B cell (primary cell): ENCODE measurements around the gene TRIM46. TPM values are rescaled to one million over a fixed set of nuclear protein-coding genes. Genes with fewer than 3 reads are reported as not detected.

Source experiments
- ATAC-seq: fragments of 200-7000 bp; cut with Tn5 transposase; one replicate; pipeline ENCODE4 v1.10.0; 2021; ENCODE audit warnings: low read depth, mild to moderate bottlenecking, moderate number of reproducible peaks, moderate library complexity
- CTCF ChIA-PET: fragments of 350-600 bp; sonication (Branson Sonifier 250); formaldehyde crosslinking; loops from one replicate; lab custom pipeline; 2021; ENCODE audit warnings: antibody characterized with exemption, inconsistent platforms; lab: Charles Lee
- POLR2A ChIA-PET: fragments of 350-600 bp; sonication (Branson Sonifier 250); formaldehyde crosslinking; loops from one replicate; lab custom pipeline; 2021; ENCODE audit warnings: antibody characterized with exemption; lab: Charles Lee
- DNase-seq: peaks from one replicate; pipeline ENCODE4 v3.0.0; 2013
- H2AFZ ChIP-seq: 2 replicates; pipeline ENCODE4 v1.6.1; 2012; ENCODE audit warnings: mild to moderate bottlenecking, low read depth, low read length; ENCODE audit not compliant: insufficient read depth, poor library complexity, severe bottlenecking
- H3K27ac ChIP-seq, 2 donors: 1 replicate in 1 of 2; 2 replicates in 1 of 2; pipeline ENCODE4 v1.5.1; 2012 to 2013; ENCODE audit warnings: low read length in 2 of 2, mild to moderate bottlenecking in 2 of 2, moderate library complexity in 1 of 2
- H3K27me3 ChIP-seq, 4 experiments: fragments of 200-600 bp in 1 of 4; sonication (generic) in 1 of 4; replicated peaks in 1 of 4; 1 replicate in 2 of 4; 2 replicates in 2 of 4; pipeline versions ENCODE4 v1.6.1 to v1.7.0; 2013 to 2016; ENCODE audit warnings: low read length in 3 of 4, mild to moderate bottlenecking in 2 of 4, mixed read lengths in 1 of 4, moderate library complexity in 1 of 4; ENCODE audit not compliant: insufficient read depth in 4 of 4, control insufficient read depth in 3 of 4; ENCODE audit errors: control extremely low read depth in 1 of 4
- H3K36me3 ChIP-seq, 2 experiments: replicated peaks in 1 of 2; 1 replicate in 1 of 2; 2 replicates in 1 of 2; pipeline versions ENCODE4 v1.6.1 to v1.7.1; 2013; ENCODE audit warnings: low read length in 1 of 2; ENCODE audit not compliant: insufficient read depth in 2 of 2, control insufficient read depth in 1 of 2; ENCODE audit errors: control extremely low read depth in 1 of 2, extremely low read depth in 1 of 2
- H3K4me1 ChIP-seq, 2 donors: fragments of 200-600 bp in 1 of 2; sonication (generic) in 1 of 2; 1 replicate in 1 of 2; 2 replicates in 1 of 2; pipeline versions ENCODE4 v1.5.1 to v1.6.1; 2013 to 2017; ENCODE audit warnings: low read length in 2 of 2; ENCODE audit not compliant: control insufficient read depth in 2 of 2, insufficient read depth in 2 of 2
- H3K4me2 ChIP-seq: replicated peaks from 2 replicates; pipeline ENCODE3; 2012; ENCODE audit warnings: mild to moderate bottlenecking, low read depth, low read length; ENCODE audit not compliant: poor library complexity, severe bottlenecking
- H3K4me3 ChIP-seq, 5 experiments: fragments of 200-600 bp in 1 of 5; sonication (generic) in 1 of 5; 1 replicate in 3 of 5; 2 replicates in 2 of 5; pipeline versions ENCODE4 v1.5.1 to v1.7.0; 2011 to 2016; ENCODE audit warnings: low read length in 4 of 5, mild to moderate bottlenecking in 4 of 5, low read depth in 2 of 5, control low read depth in 1 of 5, moderate library complexity in 1 of 5; ENCODE audit not compliant: insufficient read depth in 1 of 5; ENCODE audit errors: control extremely low read depth in 1 of 5, extremely low read depth in 1 of 5
- H3K79me2 ChIP-seq: fragments of 200-600 bp; sonication (generic); one replicate; pipeline ENCODE4 v1.6.0; 2016; ENCODE audit warnings: low read length; ENCODE audit not compliant: control insufficient read depth, insufficient read depth
- H3K9ac ChIP-seq: fragments of 200-600 bp; sonication (generic); 2 replicates; pipeline ENCODE4 v1.6.1; 2017; ENCODE audit warnings: mild to moderate bottlenecking, low read length, moderate library complexity
- H3K9me3 ChIP-seq, 3 donors: one replicate each; pipeline versions ENCODE4 v1.6.1 to v1.7.1; 2013; ENCODE audit warnings: low read length in 2 of 3; ENCODE audit not compliant: control insufficient read depth in 2 of 3, insufficient read depth in 1 of 3; ENCODE audit errors: control extremely low read depth in 1 of 3
- H4K20me1 ChIP-seq: 2 replicates; pipeline ENCODE4 v1.6.0; 2012; ENCODE audit warnings: mild to moderate bottlenecking, low read length; ENCODE audit not compliant: insufficient read depth, control insufficient read depth, poor library complexity, severe bottlenecking
- H3K27ac Mint-ChIP-seq: one replicate; pipeline ENCODE4 v1.8.0; 2021; ENCODE audit warnings: mixed read lengths
- H3K27me3 Mint-ChIP-seq: one replicate; pipeline ENCODE4 v1.8.0; 2021; ENCODE audit warnings: mixed read lengths
- H3K4me1 Mint-ChIP-seq: one replicate; pipeline ENCODE4 v1.8.0; 2021; ENCODE audit warnings: mixed read lengths
- H3K4me3 Mint-ChIP-seq: one replicate; pipeline ENCODE4 v1.8.0; 2021; ENCODE audit warnings: mixed read lengths
- H3K9me3 Mint-ChIP-seq: one replicate; pipeline ENCODE4 v1.8.0; 2022; ENCODE audit warnings: mixed read lengths; ENCODE audit not compliant: insufficient read depth
- EZH2 ChIP-seq: IDR thresholded peaks from 2 replicates; pipeline ENCODE4 v1.6.1; 2012; ENCODE audit warnings: borderline replicate concordance, low read depth, mild to moderate bottlenecking, moderate library complexity, low read length; ENCODE audit not compliant: insufficient read depth, poor library complexity, severe bottlenecking
- WGBS: methylation state at CpG from one replicate; pipeline ENCODE4 v1.1.5; 2013; ENCODE audit warnings: missing lambda C conversion rate; ENCODE audit not compliant: insufficient coverage; 5-methylcytosine and 5-hydroxymethylcytosine counted together
- intact Hi-C: fragments of 100-400 bp; cut with micrococcal nuclease; formaldehyde crosslinking; loops from one replicate; pipeline ENCODE4 v1.10.0; 2022
- polyA plus RNA-seq: library from polyadenylated mRNA; depleted of rRNA; stranded (reverse); fragments of >200 nt; gene quantifications from 2 replicates; pipeline ENCODE4 v1.2.3, GENCODE V29; 2012
- total RNA-seq, 2 donors: library from RNA; stranded (reverse); fragments of 120-200 nt in 1 of 2; gene quantifications; 1 replicate in 1 of 2; 2 replicates in 1 of 2; pipeline versions ENCODE4 v1.2.3 to v1.2.4, GENCODE V29; 2013 to 2022
- TF ChIP-seq, protein P1 (sequence below): fragments of 200-600 bp; IDR thresholded peaks from one replicate; pipeline ENCODE4 v1.8.0; 2022; ENCODE audit warnings: antibody characterized with exemption, mild to moderate bottlenecking

Gene TRIM46
- total and polyA plus RNA-seq, 2 donors (not counting 1 experiment from before 2014, with no cell fraction given), result 2.6 to 3.4 TPM

DNA sequence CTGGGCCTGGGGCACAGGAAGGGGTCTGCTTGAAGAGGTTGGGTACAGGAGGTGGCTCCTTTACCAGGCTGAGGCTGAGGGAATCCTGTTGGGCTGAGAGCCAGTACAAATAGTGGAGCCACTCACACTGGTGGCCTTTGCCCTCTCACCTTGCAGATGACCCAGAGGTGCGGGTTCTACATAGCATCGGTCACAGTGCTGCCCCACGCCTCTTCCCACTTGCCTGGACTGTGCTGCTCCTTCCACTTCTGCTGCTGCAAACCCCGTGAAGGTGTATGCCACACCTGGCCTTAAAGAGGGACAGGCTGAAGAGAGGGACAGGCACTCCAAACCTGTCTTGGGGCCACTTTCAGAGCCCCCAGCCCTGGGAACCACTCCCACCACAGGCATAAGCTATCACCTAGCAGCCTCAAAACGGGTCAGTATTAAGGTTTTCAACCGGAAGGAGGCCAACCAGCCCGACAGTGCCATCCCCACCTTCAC is 39.8 kb upstream of the TRIM46 start:
- peaks cover 9% of the 10 kb centered on the region for H4K20me1 ChIP-seq
- WGBS, result 96% methylated on average over 6 of the region's 7 CpGs

DNA sequence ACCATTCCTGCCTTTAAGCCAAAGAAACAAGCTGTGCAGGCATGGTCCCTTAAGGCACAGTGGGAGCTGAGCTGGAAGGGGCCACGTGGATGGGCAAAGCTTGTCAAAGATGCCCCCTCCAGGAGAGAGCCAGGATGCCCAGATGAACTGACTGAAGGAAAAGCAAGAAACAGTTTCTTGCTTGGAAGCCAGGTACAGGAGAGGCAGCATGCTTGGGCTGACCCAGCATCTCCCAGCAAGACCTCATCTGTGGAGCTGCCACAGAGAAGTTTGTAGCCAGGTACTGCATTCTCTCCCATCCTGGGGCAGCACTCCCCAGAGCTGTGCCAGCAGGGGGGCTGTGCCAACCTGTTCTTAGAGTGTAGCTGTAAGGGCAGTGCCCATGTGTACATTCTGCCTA is 39.3 kb upstream of the TRIM46 start:
- Histone ChIP-seq H3K79me2 (peaks cover 23% of the 10 kb centered on the region), H3K4me2 (no peak overlapping the region), H3K4me3 (no peak overlapping the region), H3K9ac (no peak overlapping the region), H3K27ac (no peak overlapping the region), H3K4me1 (peaks cover 20 to 22% of the 10 kb centered on the region in 2 donors), H3K36me3 (peaks cover 0 to 5% of the 10 kb centered on the region in 2 experiments), H4K20me1 (peaks cover 9% of the 10 kb centered on the region), H2AFZ (no peak overlapping the region), H3K27me3 (peaks cover 0 to 9% (median 5%) of the 10 kb centered on the region in 4 experiments), H3K9me3 (peaks cover 0 to 4% (median 0%) of the 10 kb centered on the region in 3 donors)
- intact Hi-C loops, result no loop called here
- H3K27me3 Mint-ChIP-seq, result peaks cover 11% of the 10 kb centered on the region
- ChIA-PET POLR2A (interaction anchor here (0.5 to 2.1 kb wide), 4 partner anchors 33 to 49 kb away, joined by 4 to 9 read pairs (median 6); no protein-coding TSS in a partner anchor), CTCF (interaction anchor here (1.0 to 5.3 kb wide), 8 partner anchors 11 to 90 kb away, joined by 3 to 51 read pairs (median 4); partner anchors contain the start of gene KRTCAP2)
- H3K27ac Mint-ChIP-seq, result peak overlapping the region; percentile 15
- H3K4me1 Mint-ChIP-seq, result peaks cover 40% of the 10 kb centered on the region
- peak; percentile 22 for DNase-seq
- no peak for ATAC-seq
- 83% methylated on average over 1 of the region's 1 CpG for WGBS
- H3K9me3 Mint-ChIP-seq, result no peaks in the 10 kb centered on the region
- TF ChIP-seq, protein P1, sequence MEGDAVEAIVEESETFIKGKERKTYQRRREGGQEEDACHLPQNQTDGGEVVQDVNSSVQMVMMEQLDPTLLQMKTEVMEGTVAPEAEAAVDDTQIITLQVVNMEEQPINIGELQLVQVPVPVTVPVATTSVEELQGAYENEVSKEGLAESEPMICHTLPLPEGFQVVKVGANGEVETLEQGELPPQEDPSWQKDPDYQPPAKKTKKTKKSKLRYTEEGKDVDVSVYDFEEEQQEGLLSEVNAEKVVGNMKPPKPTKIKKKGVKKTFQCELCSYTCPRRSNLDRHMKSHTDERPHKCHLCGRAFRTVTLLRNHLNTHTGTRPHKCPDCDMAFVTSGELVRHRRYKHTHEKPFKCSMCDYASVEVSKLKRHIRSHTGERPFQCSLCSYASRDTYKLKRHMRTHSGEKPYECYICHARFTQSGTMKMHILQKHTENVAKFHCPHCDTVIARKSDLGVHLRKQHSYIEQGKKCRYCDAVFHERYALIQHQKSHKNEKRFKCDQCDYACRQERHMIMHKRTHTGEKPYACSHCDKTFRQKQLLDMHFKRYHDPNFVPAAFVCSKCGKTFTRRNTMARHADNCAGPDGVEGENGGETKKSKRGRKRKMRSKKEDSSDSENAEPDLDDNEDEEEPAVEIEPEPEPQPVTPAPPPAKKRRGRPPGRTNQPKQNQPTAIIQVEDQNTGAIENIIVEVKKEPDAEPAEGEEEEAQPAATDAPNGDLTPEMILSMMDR, result no peak
- H3K4me3 Mint-ChIP-seq, result peak overlapping the region; percentile 100

More for the DNA sequence above, 39.8 kb upstream of the TRIM46 start:
- Histone ChIP-seq H3K4me3 (no peak overlapping the region), H3K79me2 (peaks cover 19% of the 10 kb centered on the region), H2AFZ (no peak overlapping the region), H3K36me3 (peaks cover 0 to 5% of the 10 kb centered on the region in 2 experiments), H3K27me3 (peaks cover 0 to 14% (median 7%) of the 10 kb centered on the region in 4 experiments), H3K4me2 (no peak overlapping the region), H3K4me1 (peaks cover 25 to 27% of the 10 kb centered on the region in 2 donors), H3K9me3 (peaks cover 0 to 4% (median 0%) of the 10 kb centered on the region in 3 donors), H3K9ac (no peak overlapping the region), H3K27ac (no peak overlapping the region)
- ChIA-PET CTCF (interaction anchor here (1.3 to 5.3 kb wide), 5 partner anchors 17 to 45 kb away, joined by 4 to 51 read pairs (median 14); partner anchors contain the start of gene KRTCAP2), POLR2A (interaction anchor here (0.5 to 0.9 kb wide), 2 partner anchors 34 to 153 kb away, joined by 3 to 4 read pairs; no protein-coding TSS in a partner anchor)
- no peak for DNase-seq
- H3K27me3 Mint-ChIP-seq, result peaks cover 13% of the 10 kb centered on the region
- no peak for TF ChIP-seq EZH2
- TF ChIP-seq, protein P1, result no peak
- H3K27ac Mint-ChIP-seq, result no peak overlapping the region
- H3K4me1 Mint-ChIP-seq, result peaks cover 42% of the 10 kb centered on the region
- no peak for ATAC-seq
- peak overlapping the region; percentile 100 for H3K4me3 Mint-ChIP-seq
- H3K9me3 Mint-ChIP-seq, result no peaks in the 10 kb centered on the region
- intact Hi-C loops, result no loop called here
